ENCODE measurements around the gene TOLLIP.
"Not testable (repeated sequence)": the region's sequence is repeated elsewhere in the genome, so short reads cannot be mapped to it uniquely, and the experiment has no call there.

The TOLLIP gene

DNA sequence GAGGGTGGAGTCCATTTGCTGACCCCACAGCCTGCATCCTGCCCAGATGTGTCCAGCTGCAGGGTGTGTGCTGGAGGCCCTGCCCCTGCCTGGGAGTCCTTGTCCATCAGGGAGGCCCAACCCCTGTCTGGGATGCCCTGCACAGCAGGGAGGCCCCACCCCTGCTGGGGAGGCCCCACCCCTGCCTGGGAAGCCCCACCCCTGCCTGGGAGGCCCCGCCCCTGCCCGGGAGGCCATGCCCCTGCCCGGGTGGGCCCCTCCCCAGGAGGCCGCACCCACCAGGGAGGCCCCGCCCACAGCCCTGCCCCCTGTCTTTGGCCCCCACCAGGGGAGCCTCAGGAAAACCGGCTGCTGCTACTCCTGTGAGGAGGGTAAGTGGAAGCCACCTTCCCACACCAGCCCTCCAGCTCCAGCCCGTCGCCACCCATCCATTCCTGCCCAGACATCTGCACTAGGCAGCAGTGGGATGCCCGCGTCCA, 49.4 kb downstream of the TOLLIP start:
- DNase-seq, result peak; percentile 22

DNA sequence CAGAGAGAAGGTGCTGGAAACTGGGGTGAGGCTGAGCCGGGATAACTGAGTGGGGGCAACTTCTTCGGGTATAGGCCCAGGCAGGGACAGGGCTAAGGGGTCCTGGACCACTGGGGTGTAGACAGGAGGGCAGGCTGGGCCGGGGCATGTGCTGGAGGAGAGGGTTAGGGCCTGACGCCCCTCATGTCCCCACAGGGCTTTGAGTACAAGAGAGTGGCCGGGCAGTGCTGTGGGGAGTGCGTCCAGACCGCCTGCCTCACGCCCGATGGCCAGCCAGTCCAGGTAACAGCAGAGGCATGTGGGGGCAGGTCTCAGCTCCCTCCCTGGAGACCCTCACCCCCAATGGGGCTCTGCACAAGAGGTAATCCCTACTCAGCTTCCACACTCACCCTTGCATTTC, 49.9 kb downstream of the TOLLIP start:
- no peak for DNase-seq

DNA sequence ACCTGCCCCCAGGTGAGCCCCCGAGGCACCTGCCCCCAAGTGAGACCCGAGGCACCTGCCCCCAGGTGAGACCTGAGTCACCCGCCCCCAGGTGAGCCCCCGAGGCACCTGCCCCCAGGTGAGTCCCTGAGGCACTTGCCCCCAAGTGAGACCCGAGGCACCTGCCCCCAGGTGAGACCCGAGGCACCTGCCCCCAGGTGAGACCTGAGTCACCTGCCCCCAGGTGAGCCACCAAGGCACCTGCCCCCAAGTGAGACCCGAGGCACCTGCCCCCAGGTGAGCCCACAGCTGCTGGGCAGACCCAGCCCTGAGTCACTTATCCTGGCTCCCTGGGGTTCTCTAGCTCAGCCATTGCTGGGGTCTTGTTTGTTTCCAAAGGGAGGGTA, 50.4 kb downstream of the TOLLIP start:
- no peak for DNase-seq

DNA sequence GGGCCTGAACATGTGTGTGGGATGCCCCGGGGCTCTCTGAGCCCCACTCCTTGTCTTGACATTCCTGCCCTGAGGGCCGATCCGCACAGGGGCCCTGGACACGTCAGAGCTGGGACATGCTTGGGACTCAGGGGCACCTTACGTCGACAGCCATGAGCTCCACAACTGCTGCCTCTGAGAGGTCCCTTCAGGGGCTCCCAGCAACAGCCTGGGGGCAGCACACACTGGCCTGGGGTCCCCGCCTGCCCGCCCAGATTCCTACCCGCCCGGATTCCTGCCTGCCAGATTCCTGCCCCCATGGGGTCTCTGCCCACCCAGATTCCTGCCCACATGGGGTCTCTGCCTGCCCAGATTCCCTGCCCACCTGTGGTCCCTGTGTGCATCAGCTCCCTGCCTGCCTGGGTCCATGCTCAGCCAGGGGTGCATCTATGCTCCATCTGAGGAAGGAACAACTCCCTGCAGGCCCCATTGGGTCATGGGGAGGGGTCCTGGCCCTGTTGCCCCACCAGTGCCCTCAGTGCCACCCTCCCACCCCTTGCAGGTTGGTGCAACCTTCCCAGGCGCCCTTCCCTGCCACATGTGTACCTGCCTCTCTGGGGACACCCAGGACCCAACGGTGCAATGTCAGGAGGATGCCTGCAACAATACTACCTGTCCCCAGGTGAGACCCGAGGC, 50.9 kb downstream of the TOLLIP start:
- no peak for DNase-seq

DNA sequence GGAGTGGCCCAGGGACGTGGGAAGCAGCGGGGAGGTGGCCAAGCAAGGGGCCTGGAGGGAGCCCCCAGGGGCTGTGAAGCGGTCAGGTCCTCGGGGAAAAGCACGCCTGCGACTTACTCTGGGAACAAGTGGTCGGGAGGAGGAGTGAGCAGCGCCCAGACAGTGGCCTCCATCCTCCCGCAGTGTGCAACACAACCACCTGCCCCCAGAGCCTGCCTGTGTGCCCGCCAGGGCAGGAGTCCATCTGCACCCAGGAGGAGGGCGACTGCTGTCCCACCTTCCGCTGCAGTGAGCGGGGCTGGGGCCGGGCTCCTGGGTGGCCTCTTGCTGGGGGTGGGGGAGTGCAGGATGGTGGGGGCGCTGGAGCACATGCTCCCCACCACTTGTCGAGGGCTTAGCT, 51.5 kb downstream of the TOLLIP start:
- DNase-seq, result no peak

DNA sequence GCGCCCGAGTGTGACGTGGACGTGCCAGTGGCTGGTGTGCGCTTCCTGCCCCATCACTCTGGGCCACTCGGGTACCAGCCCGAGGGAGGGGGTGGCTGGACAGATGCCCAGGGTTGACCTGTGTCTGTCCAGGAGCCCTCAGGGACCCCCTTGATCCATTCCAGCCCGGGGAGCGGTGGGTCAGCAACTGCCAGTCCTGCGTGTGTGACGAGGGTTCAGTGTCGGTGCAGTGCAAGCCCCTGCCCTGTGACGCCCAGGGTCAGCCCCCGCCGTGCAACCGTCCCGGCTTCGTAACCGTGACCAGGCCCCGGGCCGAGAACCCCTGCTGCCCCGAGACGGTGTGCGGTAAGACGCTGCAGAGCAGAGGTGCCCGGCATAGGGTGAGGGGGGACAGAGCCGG, 52.1 kb downstream of the TOLLIP start:
- DNase-seq, result no peak

DNA sequence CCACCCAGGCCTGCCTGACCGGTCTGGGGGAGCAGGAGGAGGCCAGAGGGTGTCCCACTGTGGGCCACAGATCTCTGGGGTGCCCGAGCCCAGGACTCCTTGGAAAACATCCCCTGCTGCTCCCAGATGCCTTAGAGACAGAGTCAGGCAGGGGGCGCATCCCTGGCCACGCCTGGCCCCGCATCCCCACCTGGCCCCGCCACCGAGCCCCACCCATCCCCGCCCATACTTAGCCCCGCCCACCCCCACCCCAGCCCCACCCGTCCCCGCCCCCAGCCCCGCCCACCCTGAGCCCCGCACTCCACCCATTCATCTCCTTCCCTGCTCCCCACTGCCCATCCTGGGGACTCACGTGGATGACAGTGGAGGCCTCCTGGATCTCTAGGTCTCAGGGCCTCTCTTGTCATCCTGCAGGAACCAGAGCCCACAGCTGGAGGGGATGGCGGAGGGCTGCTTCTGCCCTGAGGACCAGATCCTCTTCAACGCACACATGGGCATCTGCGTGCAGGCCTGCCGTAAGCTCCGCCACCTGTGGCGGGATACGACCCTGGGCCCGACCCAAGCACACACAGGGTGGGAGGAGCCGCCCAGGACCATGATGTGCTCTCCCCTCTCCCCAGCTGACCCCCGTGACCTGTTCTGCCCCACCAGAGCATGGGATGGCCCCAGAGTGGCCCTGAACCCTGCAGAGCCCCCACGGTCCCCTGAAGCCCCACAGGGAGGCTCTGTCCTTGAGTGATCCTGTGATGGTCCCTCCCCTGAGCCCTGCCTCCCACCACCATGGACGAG, 53.0 kb downstream of the TOLLIP start:
- no peak for DNase-seq

DNA sequence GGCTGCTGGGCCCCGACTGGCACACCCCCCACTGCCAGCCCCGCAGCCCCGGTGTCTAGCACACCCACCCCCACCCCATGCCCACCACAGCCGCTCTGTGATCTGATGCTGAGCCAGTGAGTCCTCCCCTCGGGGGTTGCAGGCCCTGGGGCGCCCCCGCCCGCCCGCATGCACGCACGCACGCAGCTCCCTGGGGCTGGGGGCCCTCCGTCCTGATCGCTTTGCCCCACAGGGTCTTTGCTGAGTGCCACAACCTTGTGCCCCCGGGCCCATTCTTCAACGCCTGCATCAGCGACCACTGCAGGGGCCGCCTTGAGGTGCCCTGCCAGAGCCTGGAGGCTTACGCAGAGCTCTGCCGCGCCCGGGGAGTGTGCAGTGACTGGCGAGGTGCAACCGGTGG, 54.3 kb downstream of the TOLLIP start:
- no peak for DNase-seq

DNA sequence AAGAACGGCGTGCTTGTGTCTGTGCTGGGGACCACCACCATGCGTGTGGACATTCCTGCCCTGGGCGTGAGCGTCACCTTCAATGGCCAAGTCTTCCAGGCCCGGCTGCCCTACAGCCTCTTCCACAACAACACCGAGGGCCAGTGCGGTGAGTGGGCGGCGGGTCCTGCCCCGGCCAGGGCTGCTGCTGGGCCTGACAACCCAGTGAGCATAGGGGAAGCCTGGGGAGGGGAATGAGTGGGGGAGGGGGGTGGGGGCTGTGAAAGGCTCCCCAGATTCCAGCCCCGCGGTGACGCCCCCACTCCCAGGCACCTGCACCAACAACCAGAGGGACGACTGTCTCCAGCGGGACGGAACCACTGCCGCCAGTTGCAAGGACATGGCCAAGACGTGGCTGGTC, 54.7 kb downstream of the TOLLIP start:
- no peak for DNase-seq

DNA sequence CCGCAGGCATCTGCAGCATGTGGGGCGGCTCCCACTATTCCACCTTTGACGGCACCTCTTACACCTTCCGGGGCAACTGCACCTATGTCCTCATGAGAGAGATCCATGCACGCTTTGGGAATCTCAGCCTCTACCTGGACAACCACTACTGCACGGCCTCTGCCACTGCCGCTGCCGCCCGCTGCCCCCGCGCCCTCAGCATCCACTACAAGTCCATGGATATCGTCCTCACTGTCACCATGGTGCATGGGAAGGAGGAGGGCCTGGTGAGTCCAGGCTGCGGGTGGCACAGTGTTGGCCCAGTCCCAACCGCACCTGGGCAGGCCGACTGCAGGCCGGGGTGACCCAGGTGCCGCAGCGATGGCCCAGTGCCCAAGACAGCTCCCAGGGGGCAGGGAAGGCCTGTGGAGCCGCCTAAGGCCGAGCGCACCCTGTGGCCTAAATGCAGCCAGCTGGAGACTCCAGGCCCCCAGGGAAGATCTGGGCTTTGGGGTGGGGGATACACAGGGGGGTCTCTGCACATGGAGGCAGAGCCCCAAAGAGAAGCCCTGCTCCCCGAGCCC, 55.3 kb downstream of the TOLLIP start:
- no peak for DNase-seq

DNA sequence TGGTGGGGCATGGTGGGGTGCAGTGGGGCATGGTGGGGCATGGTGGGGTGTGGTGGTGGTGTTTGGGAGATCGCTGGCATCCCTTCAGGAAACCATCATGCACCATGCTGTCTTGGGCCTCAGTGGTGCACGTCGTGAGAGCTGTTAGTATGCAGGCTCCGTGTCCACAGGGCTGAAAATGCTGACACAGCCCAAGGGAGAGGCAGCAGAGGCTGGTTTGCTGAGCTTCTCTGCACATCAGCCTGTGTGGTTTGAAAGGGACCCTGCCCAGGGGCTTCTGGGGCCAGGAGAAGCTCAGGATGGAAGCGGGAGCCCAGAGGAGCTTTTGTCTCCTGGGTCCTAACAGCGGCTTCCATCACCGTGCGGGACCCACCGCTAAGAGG, 56.3 kb downstream of the TOLLIP start:
- DNase-seq, result no peak

DNA sequence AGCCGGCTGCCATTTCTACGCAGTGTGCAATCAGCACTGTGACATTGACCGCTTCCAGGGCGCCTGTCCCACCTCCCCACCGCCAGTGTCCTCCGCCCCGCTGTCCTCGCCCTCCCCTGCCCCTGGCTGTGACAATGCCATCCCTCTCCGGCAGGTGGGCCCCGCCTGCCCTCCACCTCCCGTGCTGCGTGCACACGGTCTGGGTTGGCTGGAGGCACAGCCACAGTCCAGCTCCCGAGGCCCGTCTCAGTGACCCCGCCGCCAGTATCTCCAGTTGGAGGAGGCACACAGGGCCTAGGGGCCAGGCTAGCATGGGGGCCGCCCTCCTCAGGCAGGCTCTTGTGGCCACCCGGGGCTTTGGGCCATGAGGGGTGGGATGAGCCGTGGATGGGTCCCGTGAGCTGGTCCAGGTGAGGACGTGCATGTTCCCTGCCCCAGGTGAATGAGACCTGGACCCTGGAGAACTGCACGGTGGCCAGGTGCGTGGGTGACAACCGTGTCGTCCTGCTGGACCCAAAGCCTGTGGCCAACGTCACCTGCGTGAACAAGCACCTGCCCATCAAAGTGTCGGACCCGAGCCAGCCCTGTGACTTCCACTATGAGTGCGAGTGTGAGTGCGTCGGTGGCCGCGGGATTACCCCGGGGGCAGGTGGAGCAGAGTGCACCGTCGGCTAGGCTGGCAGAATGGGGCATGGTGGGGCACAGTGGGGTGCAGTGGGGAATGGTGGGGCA, 56.9 kb downstream of the TOLLIP start:
- no peak for DNase-seq

DNA sequence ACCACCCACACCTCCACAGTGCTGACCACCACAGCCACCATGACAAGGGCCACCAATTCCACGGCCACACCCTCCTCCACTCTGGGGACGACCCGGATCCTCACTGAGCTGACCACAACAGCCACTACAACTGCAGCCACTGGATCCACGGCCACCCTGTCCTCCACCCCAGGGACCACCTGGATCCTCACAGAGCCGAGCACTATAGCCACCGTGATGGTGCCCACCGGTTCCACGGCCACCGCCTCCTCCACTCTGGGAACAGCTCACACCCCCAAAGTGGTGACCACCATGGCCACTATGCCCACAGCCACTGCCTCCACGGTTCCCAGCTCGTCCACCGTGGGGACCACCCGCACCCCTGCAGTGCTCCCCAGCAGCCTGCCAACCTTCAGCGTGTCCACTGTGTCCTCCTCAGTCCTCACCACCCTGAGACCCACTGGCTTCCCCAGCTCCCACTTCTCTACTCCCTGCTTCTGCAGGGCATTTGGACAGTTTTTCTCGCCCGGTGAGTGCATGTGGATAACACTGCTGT, 58.1 kb downstream of the TOLLIP start:
- DNase-seq, result no peak

DNA sequence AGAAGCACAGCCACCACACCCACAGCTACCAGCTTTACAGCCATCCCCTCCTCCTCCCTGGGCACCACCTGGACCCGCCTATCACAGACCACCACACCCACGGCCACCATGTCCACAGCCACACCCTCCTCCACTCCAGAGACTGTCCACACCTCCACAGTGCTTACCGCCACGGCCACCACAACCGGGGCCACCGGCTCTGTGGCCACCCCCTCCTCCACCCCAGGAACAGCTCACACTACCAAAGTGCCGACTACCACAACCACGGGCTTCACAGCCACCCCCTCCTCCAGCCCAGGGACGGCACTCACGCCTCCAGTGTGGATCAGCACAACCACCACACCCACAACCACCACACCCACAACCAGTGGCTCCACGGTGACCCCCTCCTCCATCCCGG, 59.0 kb downstream of the TOLLIP start:
- not testable (repeated sequence) for DNase-seq

DNA sequence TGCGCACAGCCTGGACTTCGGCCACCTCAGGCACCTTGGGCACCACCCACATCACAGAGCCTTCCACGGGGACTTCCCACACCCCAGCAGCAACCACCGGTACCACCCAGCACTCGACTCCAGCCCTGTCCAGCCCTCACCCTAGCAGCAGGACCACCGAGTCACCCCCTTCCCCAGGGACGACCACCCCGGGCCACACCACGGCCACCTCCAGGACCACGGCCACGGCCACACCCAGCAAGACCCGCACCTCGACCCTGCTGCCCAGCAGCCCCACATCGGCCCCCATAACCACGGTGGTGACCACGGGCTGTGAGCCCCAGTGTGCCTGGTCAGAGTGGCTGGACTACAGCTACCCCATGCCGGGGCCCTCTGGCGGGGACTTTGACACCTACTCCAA, 60.5 kb downstream of the TOLLIP start:
- DNase-seq, result not testable (repeated sequence)

DNA sequence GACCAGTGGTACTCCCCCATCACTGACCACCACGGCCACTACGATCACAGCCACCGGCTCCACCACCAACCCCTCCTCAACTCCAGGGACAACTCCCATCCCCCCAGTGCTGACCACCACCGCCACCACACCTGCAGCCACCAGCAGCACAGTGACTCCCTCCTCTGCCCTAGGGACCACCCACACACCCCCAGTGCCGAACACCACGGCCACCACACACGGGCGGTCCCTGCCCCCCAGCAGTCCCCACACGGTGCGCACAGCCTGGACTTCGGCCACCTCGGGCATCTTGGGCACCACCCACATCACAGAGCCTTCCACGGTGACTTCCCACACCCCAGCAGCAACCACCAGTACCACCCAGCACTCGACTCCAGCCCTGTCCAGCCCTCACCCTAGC, 62.4 kb downstream of the TOLLIP start:
- DNase-seq, result not testable (repeated sequence)

DNA sequence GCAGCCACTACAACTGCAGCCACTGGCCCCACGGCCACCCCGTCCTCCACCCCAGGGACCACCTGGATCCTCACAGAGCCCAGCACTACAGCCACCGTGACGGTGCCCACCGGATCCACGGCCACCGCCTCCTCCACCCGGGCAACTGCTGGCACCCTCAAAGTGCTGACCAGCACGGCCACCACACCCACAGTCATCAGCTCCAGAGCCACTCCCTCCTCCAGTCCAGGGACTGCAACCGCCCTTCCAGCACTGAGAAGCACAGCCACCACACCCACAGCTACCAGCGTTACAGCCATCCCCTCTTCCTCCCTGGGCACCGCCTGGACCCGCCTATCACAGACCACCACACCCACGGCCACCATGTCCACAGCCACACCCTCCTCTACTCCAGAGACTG, 63.1 kb downstream of the TOLLIP start:
- not testable (repeated sequence) for DNase-seq

DNA sequence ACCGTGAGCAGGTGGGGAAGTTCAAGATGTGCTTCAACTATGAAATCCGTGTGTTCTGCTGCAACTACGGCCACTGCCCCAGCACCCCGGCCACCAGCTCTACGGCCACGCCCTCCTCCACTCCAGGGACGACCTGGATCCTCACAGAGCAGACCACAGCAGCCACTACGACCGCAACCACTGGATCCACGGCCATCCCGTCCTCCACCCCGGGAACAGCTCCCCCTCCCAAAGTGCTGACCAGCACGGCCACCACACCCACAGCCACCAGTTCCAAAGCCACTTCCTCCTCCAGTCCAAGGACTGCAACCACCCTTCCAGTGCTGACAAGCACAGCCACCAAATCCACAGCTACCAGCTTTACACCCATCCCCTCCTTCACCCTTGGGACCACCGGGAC, 63.7 kb downstream of the TOLLIP start:
- not testable (repeated sequence) for DNase-seq

DNA sequence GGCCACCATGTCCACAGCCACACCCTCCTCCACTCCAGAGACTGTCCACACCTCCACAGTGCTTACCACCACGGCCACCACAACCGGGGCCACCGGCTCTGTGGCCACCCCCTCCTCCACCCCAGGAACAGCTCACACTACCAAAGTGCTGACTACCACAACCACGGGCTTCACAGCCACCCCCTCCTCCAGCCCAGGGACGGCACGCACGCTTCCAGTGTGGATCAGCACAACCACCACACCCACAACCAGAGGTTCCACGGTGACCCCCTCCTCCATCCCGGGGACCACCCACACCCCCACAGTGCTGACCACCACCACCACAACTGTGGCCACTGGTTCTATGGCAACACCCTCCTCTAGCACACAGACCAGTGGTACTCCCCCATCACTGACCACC, 64.9 kb downstream of the TOLLIP start:
- DNase-seq, result not testable (repeated sequence)

DNA sequence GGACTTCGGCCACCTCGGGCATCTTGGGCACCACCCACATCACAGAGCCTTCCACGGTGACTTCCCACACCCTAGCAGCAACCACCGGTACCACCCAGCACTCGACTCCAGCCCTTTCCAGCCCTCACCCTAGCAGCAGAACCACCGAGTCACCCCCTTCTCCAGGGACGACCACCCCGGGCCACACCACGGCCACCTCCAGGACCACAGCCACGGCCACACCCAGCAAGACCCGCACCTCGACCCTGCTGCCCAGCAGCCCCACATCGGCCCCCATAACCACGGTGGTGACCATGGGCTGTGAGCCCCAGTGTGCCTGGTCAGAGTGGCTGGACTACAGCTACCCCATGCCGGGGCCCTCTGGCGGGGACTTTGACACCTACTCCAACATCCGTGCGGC, 65.9 kb downstream of the TOLLIP start:
- DNase-seq, result not testable (repeated sequence)

DNA sequence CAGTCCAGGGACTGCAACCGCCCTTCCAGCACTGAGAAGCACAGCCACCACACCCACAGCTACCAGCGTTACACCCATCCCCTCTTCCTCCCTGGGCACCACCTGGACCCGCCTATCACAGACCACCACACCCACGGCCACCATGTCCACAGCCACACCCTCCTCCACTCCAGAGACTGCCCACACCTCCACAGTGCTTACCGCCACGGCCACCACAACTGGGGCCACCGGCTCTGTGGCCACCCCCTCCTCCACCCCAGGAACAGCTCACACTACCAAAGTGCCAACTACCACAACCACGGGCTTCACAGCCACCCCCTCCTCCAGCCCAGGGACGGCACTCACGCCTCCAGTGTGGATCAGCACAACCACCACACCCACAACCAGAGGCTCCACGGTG, 66.7 kb downstream of the TOLLIP start:
- DNase-seq, result not testable (repeated sequence)

DNA sequence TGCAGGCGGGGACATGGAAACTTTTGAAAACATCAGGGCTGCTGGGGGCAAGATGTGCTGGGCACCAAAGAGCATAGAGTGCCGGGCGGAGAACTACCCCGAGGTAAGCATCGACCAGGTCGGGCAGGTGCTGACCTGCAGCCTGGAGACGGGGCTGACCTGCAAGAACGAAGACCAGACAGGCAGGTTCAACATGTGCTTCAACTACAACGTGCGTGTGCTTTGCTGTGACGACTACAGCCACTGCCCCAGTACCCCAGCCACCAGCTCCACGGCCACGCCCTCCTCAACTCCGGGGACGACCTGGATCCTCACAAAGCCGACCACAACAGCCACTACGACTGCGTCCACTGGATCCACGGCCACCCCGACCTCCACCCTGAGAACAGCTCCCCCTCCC, 67.1 kb downstream of the TOLLIP start:
- no peak for DNase-seq

DNA sequence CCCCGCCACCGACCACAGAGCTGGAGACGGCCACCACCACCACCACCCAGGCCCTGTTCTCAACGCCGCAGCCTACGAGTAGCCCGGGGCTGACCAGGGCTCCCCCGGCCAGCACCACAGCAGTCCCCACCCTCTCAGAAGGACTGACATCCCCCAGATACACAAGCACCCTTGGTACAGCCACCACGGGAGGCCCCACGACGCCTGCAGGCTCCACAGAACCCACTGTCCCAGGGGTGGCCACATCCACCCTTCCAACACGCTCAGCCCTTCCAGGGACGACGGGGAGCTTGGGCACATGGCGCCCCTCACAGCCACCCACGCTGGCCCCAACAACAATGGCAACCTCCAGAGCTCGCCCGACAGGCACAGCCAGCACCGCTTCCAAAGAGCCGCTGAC, 67.7 kb downstream of the TOLLIP start:
- DNase-seq, result no peak
